CD4-positive, alpha-beta T cell treated with Interleukin-21 for 1 hour (primary cell): ENCODE measurements around the gene GARS1.
"Not testable (repeated sequence)": the region's sequence is repeated elsewhere in the genome, so short reads cannot be mapped to it uniquely, and the experiment has no call there.

Source experiments
- DNase-seq: peaks from one replicate; pipeline ENCODE4 v3.0.0-alpha.2; 2020

The GARS1 gene

GRCh38 chr7:30583181-30583580 lies 11.5 kb upstream of the GARS1 start:
- DNase-seq: no peak

- no peak for DNase-seq
Measured at GRCh38 chr7:30584415-30584814, 10.3 kb upstream of the GARS1 start.

- DNase-seq: no peak
Measured at GRCh38 chr7:30584965-30585364, 9.7 kb upstream of the GARS1 start.

- no peak for DNase-seq
Measured at GRCh38 chr7:30585675-30586074, 9.0 kb upstream of the GARS1 start.

DNA sequence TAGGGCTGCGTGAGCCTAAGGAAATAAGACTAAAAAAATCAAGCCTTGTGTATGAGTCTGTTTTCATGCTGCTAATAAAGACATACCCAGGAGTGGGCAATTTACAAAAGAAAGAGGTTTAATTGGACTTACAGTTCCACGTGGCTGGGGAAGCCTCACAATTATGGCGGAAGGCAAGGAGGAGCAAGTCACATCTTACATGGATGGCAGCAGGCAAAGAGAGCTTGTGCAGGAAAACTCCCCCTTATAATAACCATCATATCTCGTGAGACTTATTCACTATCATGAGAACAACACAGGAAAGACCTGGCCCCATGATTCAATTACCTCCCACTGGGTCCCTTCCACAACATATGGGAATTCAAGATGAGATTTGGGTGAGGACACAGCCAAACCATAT lies 7.1 kb upstream of the GARS1 start:
- DNase-seq: not testable (repeated sequence)

GRCh38 chr7:30589111-30589510 lies 5.6 kb upstream of the GARS1 start:
- no peak for DNase-seq

DNA sequence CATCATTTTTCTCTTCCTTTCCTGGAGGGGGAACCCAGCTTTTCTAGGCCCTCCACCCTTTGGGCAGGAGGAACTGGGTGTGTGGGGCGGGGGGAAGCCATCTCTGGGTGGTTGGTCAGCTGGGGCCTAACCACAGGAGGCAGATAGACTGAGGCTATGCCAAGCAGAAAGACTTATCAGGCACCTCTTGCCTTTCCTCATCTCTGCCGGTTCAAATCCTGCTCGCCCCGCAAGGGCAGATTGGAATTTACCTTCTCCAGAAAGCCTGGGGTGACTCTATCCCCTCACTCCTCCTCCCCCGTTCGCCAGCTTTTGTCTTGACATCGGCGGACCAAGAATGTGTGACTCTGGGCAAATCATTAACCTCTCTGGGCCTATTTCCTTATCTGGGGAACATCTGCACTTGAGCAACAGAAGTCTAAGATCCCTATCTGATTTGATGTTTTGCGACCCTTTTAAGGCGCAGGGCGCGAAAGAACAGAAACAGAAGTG lies 584 bp upstream of the GARS1 start:
- no peak for DNase-seq

- DNase-seq: peak; percentile 6
Measured at GRCh38 chr7:30595436-30596013, 847 bp downstream of the GARS1 start.

DNA sequence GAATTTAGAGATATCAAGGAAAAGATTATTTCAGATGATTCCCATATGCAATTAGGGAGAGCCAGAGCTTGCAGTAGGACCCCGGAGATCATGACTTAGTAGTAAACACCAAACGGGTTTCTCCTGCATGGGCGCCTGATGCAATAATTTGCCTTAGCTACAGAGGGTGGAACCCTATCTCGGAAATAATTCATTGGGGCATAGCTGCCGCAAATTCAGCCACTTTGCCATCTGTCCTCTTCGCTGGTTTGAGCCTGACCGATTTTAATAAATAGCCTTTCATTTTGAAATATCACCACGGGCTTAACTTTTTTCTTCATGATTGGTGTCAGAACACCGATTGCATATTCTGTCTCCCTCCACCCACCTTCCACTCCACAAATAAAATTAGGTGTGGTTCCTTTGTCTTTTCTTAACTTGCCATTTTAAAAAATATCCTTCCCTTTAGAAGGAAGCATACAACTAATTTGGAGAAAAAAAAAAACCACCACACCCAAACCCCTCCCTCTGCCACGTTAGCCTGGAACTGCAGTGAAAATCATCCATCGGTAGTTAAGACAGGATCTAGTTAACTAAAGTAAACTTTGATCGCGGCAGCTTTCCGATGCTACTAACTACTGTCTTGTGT lies 1.4 kb downstream of the GARS1 start:
- peak; percentile 9 for DNase-seq

- no peak for DNase-seq
Measured at GRCh38 chr7:30596721-30597120, 2.0 kb downstream of the GARS1 start.

GRCh38 chr7:30598121-30598876 lies 3.6 kb downstream of the GARS1 start:
- DNase-seq: no peak

DNA sequence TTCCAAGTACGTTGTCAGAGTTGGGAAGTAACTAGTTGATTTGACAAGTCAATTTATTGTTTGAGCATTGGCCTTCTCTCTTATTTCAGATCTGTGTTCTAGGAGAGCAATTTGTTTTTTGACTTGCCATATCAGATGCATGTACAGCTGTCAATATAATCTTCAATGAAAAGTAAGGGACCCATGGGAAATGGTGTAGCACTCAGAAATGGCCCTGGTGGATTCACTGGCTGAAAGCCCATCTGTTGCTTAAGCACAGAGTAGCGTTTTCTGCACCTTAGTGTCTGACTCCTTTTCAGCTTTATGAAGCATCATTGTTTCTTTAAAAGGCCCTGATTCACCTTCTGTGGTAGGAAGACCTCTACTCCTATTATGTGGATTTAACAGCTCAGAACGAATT lies 10.2 kb downstream of the GARS1 start:
- DNase-seq: no peak

DNA sequence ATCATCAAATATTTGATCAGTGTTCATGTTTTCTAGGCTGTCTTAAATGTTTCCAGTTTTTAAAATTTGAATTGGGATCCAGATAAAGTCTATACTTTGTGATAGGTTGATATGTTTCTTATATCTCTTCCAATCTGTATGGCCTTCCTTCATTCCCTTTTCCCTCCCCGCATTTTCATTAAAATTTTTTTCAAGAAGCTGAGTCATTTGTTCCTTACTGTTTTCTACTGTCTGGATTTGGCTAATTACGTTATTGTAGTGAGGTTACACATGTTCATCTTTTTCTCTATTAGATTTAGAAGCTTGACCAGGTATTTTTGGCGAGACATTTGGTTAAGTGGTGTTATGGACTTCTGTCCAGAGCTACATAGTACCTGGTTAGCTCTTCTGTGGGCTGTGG lies 11.2 kb downstream of the GARS1 start:
- no peak for DNase-seq

DNA sequence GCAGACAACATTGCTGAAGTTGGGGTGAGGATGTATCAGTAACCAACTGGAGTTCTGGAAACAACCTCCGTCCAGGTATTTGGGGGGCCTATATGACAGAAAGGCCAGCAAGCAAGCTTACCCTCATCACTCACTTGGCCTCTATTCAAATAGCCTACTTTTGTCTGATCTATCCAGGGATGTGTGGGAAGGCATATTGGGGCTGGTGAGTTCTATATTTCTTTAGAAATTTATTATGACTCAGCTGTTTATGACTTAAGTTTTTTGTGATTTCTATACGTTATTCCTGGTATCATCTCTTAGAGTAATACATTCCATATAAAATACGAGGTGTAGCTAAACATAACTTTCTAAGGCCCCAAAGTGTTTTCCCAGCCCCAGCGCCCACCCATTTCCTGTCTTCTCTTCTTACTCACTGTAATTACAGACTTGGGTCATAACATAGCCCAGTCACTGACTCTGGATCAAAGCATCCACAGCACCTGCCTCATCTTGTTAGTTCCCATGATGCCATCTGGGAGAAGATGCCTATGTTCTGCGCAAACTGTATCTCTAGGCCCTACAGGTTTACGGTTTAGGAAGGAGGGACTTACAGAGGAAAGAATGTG lies 18.1 kb downstream of the GARS1 start:
- no peak for DNase-seq

DNA sequence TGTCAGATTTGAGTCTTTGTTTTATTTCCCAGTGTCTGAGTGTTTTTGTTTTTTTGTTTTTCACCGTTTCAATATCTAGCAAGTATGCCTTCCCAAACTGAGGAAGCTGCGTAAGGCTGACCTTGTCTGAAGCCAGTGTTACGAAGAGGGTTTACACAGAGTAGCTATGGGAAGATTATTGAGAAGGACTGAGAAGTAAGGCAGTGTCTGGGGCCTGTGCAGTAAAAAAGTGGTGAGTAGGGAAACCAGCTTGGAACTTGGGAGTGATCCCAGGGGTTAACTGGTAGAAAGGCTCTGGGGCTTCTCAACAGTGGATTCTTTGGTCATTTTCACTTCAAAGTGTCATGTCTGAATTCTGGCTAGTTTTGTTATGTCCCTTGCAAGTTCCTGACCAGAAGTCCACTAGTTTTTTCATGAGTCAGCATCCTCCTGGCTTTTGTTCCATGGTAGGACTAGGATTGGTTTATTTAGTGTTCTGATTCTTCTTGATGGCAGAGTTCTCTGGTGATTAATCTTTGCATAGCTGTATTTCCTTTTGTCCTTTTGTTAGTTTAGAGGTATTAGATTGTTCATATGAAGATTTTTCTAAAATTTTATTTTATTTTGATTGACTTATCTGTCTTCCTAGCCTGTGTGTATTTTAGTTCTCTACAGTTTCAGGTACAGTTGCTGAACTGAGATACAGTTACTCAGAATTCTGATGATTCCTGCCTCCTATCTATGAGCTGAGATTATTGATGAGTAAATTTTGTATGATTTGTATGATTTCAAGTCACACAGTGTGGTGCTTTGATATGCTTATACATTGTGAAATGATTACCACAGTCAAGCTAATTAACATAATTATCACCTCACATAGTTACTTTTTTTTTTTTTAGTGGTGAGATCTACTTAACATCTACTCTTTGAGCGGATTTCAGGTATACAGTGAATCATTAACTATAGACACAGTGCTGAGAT lies 19.0 kb downstream of the GARS1 start:
- no peak for DNase-seq

DNA sequence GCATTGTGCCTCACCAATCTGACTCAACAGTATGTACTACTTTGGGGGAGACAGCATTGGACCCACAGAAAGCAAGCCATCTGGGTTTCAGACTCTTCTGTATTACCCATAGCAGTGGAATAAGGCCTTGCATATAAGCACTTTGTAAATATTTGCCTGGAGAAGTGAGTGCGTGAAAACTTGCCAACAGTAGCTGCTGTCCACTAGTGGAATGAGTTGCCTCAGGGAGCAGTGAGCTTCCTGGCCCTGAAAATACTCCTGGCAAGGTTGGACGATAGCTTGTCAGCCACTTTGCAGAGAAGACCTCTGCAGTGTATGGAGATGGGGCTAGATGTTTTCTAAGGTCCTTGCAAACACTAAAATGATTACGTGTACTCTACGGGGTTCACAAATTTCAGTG lies 21.6 kb downstream of the GARS1 start:
- DNase-seq: no peak

- DNase-seq: no peak
Measured at GRCh38 chr7:30617359-30617758, 22.7 kb downstream of the GARS1 start.

DNA sequence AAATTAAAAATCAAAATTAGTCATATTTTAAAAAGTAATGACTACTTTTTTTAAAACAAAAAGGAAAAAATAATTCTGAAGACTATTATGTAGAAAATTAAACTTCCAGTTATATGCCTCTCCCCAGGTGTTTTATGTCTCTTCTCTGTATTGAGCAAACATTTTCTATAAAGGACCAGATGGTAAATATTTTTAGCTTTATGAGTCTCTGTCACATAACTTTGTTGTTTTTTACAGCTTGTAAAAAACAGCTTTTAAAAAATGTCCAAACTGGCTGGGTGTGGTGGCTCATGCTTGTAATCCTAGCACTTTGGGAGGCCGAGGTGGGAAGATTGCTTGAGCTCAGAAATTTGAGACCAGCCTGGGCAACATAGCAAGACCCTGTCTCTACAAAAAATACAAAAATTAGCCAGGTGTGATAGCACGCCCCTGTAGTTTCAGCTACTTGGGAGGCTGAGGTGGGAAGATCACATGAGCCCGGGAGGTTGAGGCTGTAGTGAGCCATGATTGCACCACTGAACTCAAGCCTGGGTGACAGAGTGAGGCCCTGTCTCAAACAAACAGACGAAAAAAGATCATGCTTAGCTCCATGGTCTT lies 23.5 kb downstream of the GARS1 start:
- no peak for DNase-seq

DNA sequence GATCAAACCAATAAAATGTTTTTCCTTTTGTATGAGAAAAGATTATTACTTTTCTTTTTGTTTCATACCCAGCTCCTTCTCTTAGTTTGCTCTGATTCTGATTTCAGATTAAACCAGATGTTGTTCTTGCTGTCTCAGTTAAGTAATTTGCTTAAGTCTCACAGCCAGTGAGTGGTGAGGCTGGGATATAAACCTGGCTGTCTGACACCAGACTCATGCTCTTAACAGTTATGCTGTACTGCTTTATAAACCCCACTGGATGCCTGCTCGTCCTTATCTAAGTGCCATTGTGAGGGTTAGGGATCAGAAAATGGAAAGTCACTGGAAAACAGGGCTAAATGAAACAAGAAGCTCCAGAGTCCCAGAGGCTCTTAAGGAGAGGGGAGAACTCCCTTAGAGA lies 24.3 kb downstream of the GARS1 start:
- DNase-seq: no peak

GRCh38 chr7:30625283-30625682 lies 30.6 kb downstream of the GARS1 start:
- DNase-seq: no peak

DNA sequence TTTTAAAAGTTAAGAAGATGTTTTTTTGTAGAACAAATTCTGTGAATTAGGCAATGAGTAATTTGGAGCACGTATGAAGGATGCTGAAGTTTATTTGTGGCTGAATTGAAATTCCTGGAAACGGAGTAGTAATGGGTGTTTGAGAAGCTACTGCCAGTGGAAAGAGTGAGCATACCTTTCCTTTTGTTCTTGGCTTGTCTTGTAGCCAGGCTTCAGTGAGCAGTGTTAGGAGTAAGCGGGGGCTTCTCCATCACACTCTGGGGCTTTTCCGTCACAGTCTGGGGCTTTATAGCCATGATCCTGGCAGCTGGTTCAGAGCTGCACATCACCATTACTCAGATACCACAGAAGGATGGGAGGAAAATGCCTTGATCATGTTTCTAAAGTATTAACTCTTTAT lies 32.3 kb downstream of the GARS1 start:
- DNase-seq: no peak

DNA sequence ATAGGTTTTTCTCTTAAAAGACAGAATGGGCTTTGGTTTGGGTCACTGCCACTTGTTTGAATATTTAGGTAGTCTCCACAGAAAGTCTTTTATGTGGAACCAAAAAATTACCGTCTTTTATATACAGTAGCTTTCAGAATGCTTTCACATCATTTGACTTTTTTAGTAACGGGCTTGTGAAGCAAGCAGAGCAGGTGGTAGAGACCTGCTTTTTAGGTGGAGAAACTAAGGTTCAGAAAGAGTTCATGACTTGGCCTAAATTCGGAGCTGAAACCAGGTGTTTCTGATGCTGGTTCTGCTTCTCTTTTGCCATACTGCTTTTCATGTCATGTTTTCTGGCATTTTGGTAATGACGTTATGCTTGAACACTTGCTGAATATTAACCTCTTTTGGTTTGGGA lies 36.3 kb downstream of the GARS1 start:
- no peak for DNase-seq
